Right lobe of liver (tissue), 4 donors: ENCODE measurements around the gene PDE10A.

Experiments used
- POLR2A ChIP-seq: fragments of 450-650 bp; IDR thresholded peaks from one replicate; pipeline ENCODE4 v1.6.1; 2017; ENCODE audit warnings: antibody characterized with exemption, mild to moderate bottlenecking
- TF ChIP-seq, protein P1 (sequence below), 4 donors: fragments of 200-600 bp in 3 of 4; fragments of 450-650 bp in 1 of 4; IDR thresholded peaks; one replicate each; pipeline versions ENCODE4 v1.5.1 to v1.8.0; 2016 to 2022; ENCODE audit warnings: antibody characterized with exemption in 4 of 4, mild to moderate bottlenecking in 2 of 4
- donor health status: DM: no; HTN: no; CAD: no.
- donor health status: DM: no; HTN: no; CAD: no.
- donor health status: DM: no; HTN: yes; CAD: no.

DNA sequence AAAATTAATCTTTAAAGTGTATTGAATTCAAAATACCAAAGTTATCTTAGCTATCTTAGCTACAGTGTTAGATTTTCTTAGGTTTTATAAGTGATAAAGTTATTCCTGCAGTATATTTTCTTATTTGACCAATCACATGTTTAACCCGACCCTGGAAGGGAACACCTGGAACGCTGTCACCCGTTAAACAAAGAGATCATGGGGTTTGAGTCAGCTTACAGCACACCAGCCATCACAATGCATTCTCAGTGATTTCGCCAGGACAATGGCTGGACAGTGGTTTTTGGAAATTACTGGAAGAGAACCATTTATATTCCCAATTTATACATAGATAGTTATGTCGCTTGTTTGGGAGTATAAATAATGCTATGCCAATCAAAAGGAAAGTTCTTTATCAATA is 364.2 kb downstream of the PDE10A start:
- TF ChIP-seq, protein P1, sequence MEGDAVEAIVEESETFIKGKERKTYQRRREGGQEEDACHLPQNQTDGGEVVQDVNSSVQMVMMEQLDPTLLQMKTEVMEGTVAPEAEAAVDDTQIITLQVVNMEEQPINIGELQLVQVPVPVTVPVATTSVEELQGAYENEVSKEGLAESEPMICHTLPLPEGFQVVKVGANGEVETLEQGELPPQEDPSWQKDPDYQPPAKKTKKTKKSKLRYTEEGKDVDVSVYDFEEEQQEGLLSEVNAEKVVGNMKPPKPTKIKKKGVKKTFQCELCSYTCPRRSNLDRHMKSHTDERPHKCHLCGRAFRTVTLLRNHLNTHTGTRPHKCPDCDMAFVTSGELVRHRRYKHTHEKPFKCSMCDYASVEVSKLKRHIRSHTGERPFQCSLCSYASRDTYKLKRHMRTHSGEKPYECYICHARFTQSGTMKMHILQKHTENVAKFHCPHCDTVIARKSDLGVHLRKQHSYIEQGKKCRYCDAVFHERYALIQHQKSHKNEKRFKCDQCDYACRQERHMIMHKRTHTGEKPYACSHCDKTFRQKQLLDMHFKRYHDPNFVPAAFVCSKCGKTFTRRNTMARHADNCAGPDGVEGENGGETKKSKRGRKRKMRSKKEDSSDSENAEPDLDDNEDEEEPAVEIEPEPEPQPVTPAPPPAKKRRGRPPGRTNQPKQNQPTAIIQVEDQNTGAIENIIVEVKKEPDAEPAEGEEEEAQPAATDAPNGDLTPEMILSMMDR (IDR thresholded peaks at IDR 0.05), result no peak
- TF ChIP-seq POLR2A, result no peak
